Memory B cell (primary cell): Measurements from ENCODE around the gene TNS3.
"Not testable (repeated sequence)": the region's sequence is repeated elsewhere in the genome, so short reads cannot be mapped to it uniquely, and the experiment has no call there.

Source experiments
- ATAC-seq: fragments of 150-1000 bp; cut with Tn5 transposase; 2 replicates; pipeline ENCODE4 v1.10.0; 2021; ENCODE audit warnings: low read depth, mild to moderate bottlenecking, moderate library complexity
- DNase-seq, 2 donors: peaks; one replicate each; pipeline ENCODE4 v3.0.0; 2022; ENCODE audit warnings: low spot score in 2 of 2
- H3K27ac Mint-ChIP-seq: one replicate; pipeline ENCODE4 v1.8.0; 2022; ENCODE audit warnings: mild to moderate bottlenecking, moderate library complexity, mixed read lengths
- H3K27me3 Mint-ChIP-seq: one replicate; pipeline ENCODE4 v1.8.0; 2022; ENCODE audit warnings: mixed read lengths
- H3K36me3 Mint-ChIP-seq: one replicate; pipeline ENCODE4 v1.8.0; 2022; ENCODE audit warnings: mild to moderate bottlenecking, mixed read lengths
- H3K4me1 Mint-ChIP-seq: one replicate; pipeline ENCODE4 v1.8.0; 2022; ENCODE audit warnings: mixed read lengths
- H3K4me3 Mint-ChIP-seq: one replicate; pipeline ENCODE4 v1.8.0; 2022; ENCODE audit warnings: mild to moderate bottlenecking, moderate library complexity, mixed read lengths
- H3K9me3 Mint-ChIP-seq: one replicate; pipeline ENCODE4 v1.8.0; 2022; ENCODE audit warnings: mixed read lengths

TNS3 gene

DNA sequence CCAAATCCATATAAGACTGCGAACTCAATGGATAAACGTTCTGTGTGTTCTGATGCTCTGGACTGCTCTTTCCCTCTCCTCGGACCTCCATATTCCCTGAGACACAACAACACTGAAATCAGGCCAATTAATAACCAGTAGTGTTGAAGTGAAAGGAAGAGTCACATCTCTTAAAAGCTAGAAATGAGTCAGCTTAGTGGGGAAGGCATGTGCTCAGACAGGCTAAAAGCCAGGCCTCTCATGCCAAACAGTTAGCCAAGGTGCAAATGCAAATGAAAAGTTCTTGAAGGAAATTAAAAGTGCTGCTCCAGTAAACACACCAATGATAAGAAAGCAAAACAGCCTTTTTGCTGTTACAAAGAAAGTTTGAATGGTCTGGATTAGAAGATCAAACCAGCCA lies 29.3 kb downstream of the TNS3 start:
- DNase-seq = no peak
- H3K9me3 Mint-ChIP-seq = no peaks in the 10 kb centered on the region
- H3K36me3 Mint-ChIP-seq = peaks cover 26% of the 10 kb centered on the region
- peaks cover 45% of the 10 kb centered on the region for H3K4me1 Mint-ChIP-seq
- no peaks in the 10 kb centered on the region for H3K27me3 Mint-ChIP-seq
- H3K27ac Mint-ChIP-seq = peak overlapping the region; percentile 75
- ATAC-seq = peak; percentile 41
- peak overlapping the region; percentile 32 for H3K4me3 Mint-ChIP-seq

DNA sequence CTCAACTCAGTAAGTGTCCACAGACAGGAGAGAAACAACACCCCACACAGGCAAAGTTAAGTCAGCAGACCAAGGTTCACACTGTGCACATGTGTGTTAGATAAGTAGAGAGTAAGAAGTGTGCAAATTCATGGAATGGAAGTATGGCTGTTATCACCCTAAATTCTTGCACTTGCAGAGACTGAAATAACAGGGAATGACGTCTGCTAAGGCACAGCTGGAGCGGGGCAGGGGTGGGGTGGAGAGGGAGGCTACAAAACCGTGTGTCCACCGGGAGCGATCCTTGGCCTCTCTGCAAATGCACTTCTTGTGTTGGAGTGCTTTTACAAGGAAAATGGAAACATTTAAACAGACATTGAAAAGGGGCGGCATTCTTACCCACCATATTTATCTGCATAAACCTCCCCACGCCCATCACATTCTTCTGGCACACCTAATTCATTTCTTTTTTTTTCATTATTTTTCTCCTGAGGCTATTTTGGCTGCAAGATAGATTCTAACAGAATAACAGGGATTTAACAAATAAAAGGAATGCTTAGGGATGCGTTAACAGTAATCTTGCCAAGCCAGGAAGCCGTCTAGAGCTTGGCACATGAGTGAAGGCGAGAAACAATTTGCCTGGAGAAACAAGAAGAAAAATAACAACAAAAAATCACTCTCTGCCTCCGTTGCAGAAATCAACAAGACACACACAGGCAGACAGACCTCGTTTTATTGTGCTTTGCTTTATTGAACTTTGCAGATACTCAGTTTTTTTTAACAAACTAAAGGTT lies 30.1 kb downstream of the TNS3 start:
- H3K4me1 Mint-ChIP-seq = peaks cover 46% of the 10 kb centered on the region
- peaks cover 26% of the 10 kb centered on the region for H3K36me3 Mint-ChIP-seq
- no peaks in the 10 kb centered on the region for H3K9me3 Mint-ChIP-seq
- H3K4me3 Mint-ChIP-seq = no peak overlapping the region
- peak overlapping the region; percentile 75 for H3K27ac Mint-ChIP-seq
- ATAC-seq (no peak), DNase-seq (no peak)
- H3K27me3 Mint-ChIP-seq = no peaks in the 10 kb centered on the region

DNA sequence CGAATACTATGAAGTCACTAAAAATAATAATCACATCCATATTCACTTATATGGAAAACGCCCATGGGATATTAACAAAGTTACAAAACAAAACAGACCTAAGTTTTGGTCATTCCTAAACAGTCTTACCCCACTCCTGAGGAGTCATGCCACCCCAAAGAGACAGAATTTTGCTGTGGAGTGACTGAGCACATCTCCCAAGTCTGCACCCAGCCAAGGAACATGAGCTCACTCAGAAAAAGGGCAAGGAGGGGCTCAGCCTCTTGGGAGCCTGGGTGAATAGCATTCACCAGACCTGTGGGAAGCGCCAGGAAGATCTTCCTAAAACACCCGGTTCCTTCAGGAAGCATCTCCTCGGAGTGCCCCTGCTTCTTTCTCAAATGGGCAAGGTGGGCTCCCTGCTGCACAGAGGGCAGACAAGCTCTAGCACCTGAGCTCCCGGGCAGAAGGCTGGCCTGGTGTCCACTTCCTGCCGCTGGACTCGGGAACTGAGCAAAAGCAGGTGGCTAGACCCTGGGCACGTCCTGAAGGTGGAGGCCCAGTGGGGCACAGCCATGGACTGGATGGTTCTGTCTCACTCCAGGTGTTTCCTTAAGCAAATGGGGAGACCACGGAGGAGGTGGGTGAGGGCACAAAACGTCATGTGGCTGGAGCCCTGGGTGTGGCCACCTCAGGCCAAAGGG lies 31.0 kb downstream of the TNS3 start:
- peaks cover 26% of the 10 kb centered on the region for H3K36me3 Mint-ChIP-seq
- no peak for DNase-seq
- H3K9me3 Mint-ChIP-seq = no peaks in the 10 kb centered on the region

GRCh38 chr7:47549916-47550315 lies 32.0 kb downstream of the TNS3 start:
- Mint-ChIP-seq H3K27me3 (no peaks in the 10 kb centered on the region), H3K4me3 (no peak overlapping the region), H3K4me1 (peaks cover 47% of the 10 kb centered on the region), H3K36me3 (peaks cover 26% of the 10 kb centered on the region), H3K9me3 (no peaks in the 10 kb centered on the region), H3K27ac (no peak overlapping the region)
- ATAC-seq (no peak), DNase-seq (no peak)

More for the DNA sequence above, 31.0 kb downstream of the TNS3 start:
- Mint-ChIP-seq H3K4me3 (no peak overlapping the region), H3K27ac (peak overlapping the region; percentile 14), H3K4me1 (peaks cover 50% of the 10 kb centered on the region), H3K27me3 (no peaks in the 10 kb centered on the region)
- no peak for ATAC-seq

DNA sequence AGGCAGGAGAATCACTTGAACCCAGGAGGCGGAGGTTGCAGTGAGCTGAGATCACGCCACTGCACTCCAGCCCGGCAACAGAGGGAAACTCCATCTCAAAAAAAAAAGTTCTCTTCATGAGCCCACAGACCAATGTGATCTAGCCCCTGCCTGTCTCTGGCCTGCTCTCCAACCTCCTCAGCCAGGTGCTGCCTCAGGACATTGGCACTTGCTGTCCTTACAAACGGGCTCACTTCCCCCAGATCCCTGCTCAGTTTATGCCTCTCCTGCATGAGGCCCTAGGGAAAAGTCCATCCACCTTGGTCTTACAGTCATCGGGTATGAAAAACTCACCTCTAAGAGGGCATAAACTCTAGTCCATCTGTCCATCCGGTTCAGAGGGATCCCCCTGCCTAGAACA lies 32.5 kb downstream of the TNS3 start:
- Mint-ChIP-seq H3K4me1 (peaks cover 52% of the 10 kb centered on the region), H3K4me3 (no peak overlapping the region), H3K9me3 (no peaks in the 10 kb centered on the region), H3K27ac (no peak overlapping the region), H3K27me3 (no peaks in the 10 kb centered on the region), H3K36me3 (peaks cover 25% of the 10 kb centered on the region)
- no peak for ATAC-seq
- DNase-seq = no peak

DNA sequence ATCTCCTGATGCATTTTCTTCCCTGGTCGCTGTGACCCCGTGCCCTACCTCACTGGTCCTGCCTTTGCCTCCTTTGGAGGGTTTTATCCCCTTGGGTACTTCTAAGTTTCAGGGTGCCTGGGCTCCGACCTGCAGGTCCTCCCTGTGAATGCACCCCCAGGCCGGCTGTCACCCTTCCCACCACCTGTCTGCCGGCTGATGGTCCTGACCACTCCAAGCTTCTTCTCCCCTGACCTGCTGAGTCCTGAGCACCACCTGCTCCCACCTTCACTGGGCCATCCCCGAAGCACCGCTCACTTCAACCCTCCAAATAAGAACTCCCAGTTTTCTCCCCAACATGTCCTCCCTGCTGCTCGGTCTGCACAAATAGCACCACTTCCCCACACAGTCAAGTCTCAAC lies 33.4 kb downstream of the TNS3 start:
- no peaks in the 10 kb centered on the region for H3K27me3 Mint-ChIP-seq
- H3K27ac Mint-ChIP-seq = peak overlapping the region; percentile 39
- DNase-seq (no peak), ATAC-seq (no peak)
- H3K4me3 Mint-ChIP-seq = no peak overlapping the region
- H3K9me3 Mint-ChIP-seq = no peaks in the 10 kb centered on the region
- peaks cover 59% of the 10 kb centered on the region for H3K4me1 Mint-ChIP-seq
- H3K36me3 Mint-ChIP-seq = peaks cover 24% of the 10 kb centered on the region

DNA sequence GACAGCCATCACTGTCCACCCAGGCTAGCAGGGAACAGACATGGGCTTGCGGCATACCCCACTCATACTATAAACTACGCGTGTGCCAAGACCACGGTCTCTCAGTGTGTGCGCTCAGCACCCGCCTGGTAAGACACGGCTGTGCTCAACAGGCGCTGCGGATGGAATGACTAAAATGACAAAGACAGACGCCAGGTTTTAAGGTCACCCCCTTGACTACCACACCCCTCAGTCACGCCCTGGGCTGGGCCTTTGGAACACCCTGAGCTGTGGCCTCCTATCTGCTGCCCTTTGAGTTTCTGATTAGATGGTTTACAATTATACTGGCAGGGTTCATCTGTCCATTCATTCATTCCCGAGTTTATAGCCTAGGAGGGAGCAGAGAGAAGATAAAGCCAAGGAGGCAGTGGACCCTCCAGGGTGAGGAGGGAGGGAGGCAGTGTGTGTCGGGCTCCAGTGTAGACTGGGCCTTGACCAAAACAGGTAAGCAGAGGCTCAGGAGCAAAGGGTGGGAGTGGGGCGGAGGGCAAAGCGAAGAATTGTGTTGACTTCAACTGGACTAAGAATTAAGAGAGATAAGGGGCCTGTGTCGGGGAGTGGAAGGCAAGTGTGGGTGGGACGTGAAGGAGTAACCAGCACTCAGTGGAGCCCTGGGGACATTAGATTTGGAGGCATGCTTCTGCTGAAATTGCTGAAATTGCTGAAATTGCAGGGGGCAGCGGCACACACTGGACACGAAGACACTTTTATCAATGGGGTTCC lies 35.0 kb downstream of the TNS3 start:
- H3K4me3 Mint-ChIP-seq = no peak overlapping the region
- peaks cover 54% of the 10 kb centered on the region for H3K4me1 Mint-ChIP-seq
- H3K9me3 Mint-ChIP-seq = no peaks in the 10 kb centered on the region
- DNase-seq = no peak
- peaks cover 16% of the 10 kb centered on the region for H3K36me3 Mint-ChIP-seq
- H3K27me3 Mint-ChIP-seq = no peaks in the 10 kb centered on the region
- no peak overlapping the region for H3K27ac Mint-ChIP-seq
- ATAC-seq = no peak

- ATAC-seq = no peak
- Mint-ChIP-seq H3K9me3 (no peaks in the 10 kb centered on the region), H3K4me3 (no peak overlapping the region), H3K27ac (peak overlapping the region; percentile 47), H3K27me3 (no peaks in the 10 kb centered on the region), H3K4me1 (peaks cover 49% of the 10 kb centered on the region), H3K36me3 (peaks cover 15% of the 10 kb centered on the region)
- DNase-seq = no peak
Measured at GRCh38 chr7:47546171-47546570, 35.7 kb downstream of the TNS3 start.

- H3K27me3 Mint-ChIP-seq = no peaks in the 10 kb centered on the region
- ATAC-seq (no peak), DNase-seq (no peak)
- no peak overlapping the region for H3K4me3 Mint-ChIP-seq
- peaks cover 49% of the 10 kb centered on the region for H3K4me1 Mint-ChIP-seq
- peak overlapping the region; percentile 36 for H3K27ac Mint-ChIP-seq
- H3K9me3 Mint-ChIP-seq = no peaks in the 10 kb centered on the region
- H3K36me3 Mint-ChIP-seq = peaks cover 14% of the 10 kb centered on the region
Measured at GRCh38 chr7:47544416-47544815, 37.5 kb downstream of the TNS3 start.

DNA sequence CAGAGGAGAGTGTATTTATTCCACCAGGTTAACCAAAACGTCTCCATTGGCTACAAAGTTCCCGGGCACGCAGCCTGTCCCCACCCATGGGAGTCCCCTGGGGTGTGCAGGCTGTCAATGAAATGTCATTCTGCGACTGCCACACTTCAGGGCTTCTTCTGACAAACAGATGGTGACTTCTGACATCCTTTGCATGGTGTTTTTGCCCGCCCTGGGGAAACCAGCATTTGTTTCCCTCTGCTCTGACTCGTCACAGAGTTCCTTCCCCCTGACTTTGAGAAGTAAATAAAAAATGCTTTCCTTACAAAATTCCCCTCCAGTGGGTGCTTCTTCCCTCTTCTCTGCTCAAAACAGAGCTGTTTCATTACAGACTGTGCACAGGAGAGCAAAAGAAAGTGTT lies 38.2 kb downstream of the TNS3 start:
- peak overlapping the region; percentile 36 for H3K27ac Mint-ChIP-seq
- no peaks in the 10 kb centered on the region for H3K9me3 Mint-ChIP-seq
- H3K4me3 Mint-ChIP-seq = no peak overlapping the region
- H3K4me1 Mint-ChIP-seq = peaks cover 48% of the 10 kb centered on the region
- H3K36me3 Mint-ChIP-seq = peaks cover 12% of the 10 kb centered on the region
- ATAC-seq (peak; percentile 92), DNase-seq (peak; percentile 11 to 23)
- no peaks in the 10 kb centered on the region for H3K27me3 Mint-ChIP-seq

DNA sequence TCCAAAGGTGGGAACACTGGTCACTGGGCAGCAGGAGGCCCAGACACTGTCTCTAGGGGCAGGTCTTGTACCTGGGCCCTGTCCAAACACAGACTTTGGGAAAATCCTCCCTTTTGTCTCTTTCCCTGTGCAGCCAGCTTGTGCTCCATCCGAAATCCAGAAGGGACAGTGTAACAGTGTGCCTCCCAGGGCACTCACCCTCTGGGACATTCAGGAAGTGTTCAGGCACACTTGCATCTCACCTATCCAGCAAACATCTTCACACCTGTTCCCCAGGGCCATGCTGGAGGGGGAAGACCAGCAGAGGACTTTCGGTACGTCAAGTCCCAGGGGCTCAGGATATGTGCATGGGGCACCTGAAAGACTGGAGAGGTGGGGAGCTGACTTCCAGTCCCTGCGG lies 38.9 kb downstream of the TNS3 start:
- H3K27me3 Mint-ChIP-seq = no peaks in the 10 kb centered on the region
- peaks cover 9% of the 10 kb centered on the region for H3K36me3 Mint-ChIP-seq
- peak overlapping the region; percentile 36 for H3K27ac Mint-ChIP-seq
- H3K9me3 Mint-ChIP-seq = no peaks in the 10 kb centered on the region
- no peak overlapping the region for H3K4me3 Mint-ChIP-seq
- DNase-seq (no peak), ATAC-seq (no peak)
- peaks cover 47% of the 10 kb centered on the region for H3K4me1 Mint-ChIP-seq

DNA sequence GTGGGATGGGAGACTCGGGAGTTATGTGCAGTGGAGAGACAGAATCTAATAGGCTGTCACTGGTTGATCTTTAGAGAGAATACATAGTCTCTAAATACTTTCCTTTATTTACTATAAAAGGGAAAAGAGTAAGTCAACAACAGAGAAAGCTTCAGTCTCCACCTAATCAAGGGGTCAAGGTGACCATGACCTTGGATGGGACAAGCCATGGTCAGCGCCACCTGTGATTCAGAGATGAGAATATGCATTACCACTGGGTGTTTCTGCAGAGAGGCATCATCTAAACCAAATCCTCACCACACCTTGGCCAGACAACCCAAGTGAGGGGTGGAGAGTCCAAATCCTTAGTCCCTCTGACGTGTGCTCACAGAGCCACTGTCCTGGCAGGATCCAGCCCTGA lies 39.9 kb downstream of the TNS3 start:
- no peak for ATAC-seq
- no peaks in the 10 kb centered on the region for H3K9me3 Mint-ChIP-seq

DNA sequence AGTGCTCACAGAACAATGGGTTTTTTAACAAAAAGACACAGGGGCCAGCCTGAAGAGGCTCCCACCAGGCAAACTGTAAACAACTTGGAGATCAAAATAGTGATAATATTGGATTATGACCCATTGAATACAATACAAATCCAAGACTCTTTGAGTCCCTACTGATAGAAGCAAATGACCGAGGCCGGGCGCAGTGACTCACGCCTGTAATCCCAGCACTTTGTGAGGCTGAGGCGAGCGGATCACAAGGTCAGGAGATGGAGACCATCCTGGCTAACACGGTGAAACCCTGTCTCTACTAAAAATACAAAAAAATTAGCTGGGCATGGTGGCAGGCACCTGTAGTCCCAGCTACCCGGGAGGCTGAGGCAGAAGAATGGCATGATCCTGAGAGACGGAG lies 40.4 kb downstream of the TNS3 start:
- not testable (repeated sequence) for ATAC-seq, H3K36me3 Mint-ChIP-seq, H3K27ac Mint-ChIP-seq, H3K27me3 Mint-ChIP-seq, H3K4me3 Mint-ChIP-seq, DNase-seq, H3K9me3 Mint-ChIP-seq
- H3K4me1 Mint-ChIP-seq = peaks cover 41% of the 10 kb centered on the region

More for the DNA sequence above, 39.9 kb downstream of the TNS3 start:
- Mint-ChIP-seq H3K27ac (no peak overlapping the region), H3K27me3 (no peaks in the 10 kb centered on the region), H3K4me1 (peaks cover 44% of the 10 kb centered on the region), H3K36me3 (peaks cover 8% of the 10 kb centered on the region), H3K4me3 (no peak overlapping the region)
- DNase-seq = no peak
